SH-SY5Y (cell line): ENCODE results near the gene CLDN25.

Experiments
- GATA2 ChIP-seq: IDR thresholded peaks from 2 replicates; pipeline ENCODE4 v1.6.1; 2011; ENCODE audit warnings: mild to moderate bottlenecking, low read depth, low read length
- GATA3 ChIP-seq: IDR thresholded peaks from 2 replicates; pipeline ENCODE4 v1.6.1; 2011; ENCODE audit warnings: low read depth, mild to moderate bottlenecking, low read length, moderate library complexity

- TF ChIP-seq GATA2 (no peak), GATA3 (no peak)
Observed at GRCh38 chr11:113773092-113773415, 6.5 kb upstream of the CLDN25 start.
